ENCODE data around the gene PRRT1B. TPM values are rescaled to one million over a fixed set of nuclear protein-coding genes. Genes with fewer than 3 reads are reported as not detected.

PRRT1B gene
- total and polyA plus RNA-seq, 8 donors, result 2.3 to 5.0 (median 3.2) TPM

DNA sequence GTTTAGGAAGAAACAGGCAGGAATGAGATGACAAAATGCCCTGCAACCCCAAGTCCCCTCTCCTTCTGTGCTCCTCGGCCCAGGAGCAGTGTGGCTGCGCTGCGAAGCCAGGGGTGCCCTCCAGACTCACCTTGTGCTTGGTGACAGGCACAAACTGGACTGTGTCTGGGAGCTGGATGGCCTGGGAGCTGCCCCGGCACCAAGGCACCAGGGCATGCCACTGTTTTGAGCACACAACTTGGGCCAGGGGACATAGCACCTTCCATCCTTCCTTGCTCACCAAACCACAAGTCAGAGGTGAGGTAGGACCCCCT, 51.1 kb downstream of the PRRT1B start:
- ATAC-seq (no peak), DNase-seq (no peak), FAIRE-seq (no peak)
- Histone ChIP-seq H3K27ac (no peak overlapping the region), H3K36me3 (peaks cover 6 to 54% (median 16%) of the 10 kb centered on the region in 3 donors), H3K4me3 (no peak overlapping the region), H3K27me3 (no peaks in the 10 kb centered on the region), H3K4me1 (no peaks in the 10 kb centered on the region), H3K9me3 (no peaks in the 10 kb centered on the region)
- 95 to 96% methylated on average over 4 of the region's 4 CpGs for WGBS, 2 donors
- intact Hi-C loops (cut with DNase I), result no loop called here
- TF ChIP-seq, protein P1, sequence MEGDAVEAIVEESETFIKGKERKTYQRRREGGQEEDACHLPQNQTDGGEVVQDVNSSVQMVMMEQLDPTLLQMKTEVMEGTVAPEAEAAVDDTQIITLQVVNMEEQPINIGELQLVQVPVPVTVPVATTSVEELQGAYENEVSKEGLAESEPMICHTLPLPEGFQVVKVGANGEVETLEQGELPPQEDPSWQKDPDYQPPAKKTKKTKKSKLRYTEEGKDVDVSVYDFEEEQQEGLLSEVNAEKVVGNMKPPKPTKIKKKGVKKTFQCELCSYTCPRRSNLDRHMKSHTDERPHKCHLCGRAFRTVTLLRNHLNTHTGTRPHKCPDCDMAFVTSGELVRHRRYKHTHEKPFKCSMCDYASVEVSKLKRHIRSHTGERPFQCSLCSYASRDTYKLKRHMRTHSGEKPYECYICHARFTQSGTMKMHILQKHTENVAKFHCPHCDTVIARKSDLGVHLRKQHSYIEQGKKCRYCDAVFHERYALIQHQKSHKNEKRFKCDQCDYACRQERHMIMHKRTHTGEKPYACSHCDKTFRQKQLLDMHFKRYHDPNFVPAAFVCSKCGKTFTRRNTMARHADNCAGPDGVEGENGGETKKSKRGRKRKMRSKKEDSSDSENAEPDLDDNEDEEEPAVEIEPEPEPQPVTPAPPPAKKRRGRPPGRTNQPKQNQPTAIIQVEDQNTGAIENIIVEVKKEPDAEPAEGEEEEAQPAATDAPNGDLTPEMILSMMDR (IDR thresholded peaks at IDR 0.05), result no peak

DNA sequence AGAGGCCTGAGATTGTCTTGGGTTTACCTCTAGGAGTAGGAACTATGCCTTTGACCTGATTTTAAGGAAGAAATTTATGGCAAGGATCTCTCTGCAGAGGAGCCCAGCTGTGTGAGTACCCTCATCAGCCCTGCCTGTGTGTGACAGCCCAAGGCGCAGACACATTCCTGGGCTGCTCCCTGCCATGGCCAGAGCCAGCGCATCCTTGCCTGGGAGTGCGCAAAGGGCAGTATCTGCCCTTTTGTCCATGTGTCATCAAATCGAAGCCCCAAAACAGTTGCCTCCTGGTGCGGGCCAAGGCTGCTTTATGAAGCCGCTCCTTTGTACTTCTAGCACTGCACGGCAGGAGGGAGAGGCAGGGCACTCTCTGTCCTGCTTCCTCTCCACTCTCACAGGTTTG, 51.9 kb downstream of the PRRT1B start:
- Histone ChIP-seq H3K36me3 (peaks cover 6 to 61% (median 16%) of the 10 kb centered on the region in 3 donors), H3K27ac (no peak overlapping the region), H3K27me3 (no peaks in the 10 kb centered on the region), H3K4me1 (no peaks in the 10 kb centered on the region), H3K9me3 (no peaks in the 10 kb centered on the region), H3K4me3 (no peak overlapping the region)
- no peak for DNase-seq
- no peak for ATAC-seq
- WGBS, 2 donors, result 90 to 96% methylated on average over 7 of the region's 7 CpGs
- TF ChIP-seq, protein P1 (IDR thresholded peaks at IDR 0.05), result no peak
- intact Hi-C loops (cut with DNase I), result no loop called here
- FAIRE-seq, result no peak

DNA sequence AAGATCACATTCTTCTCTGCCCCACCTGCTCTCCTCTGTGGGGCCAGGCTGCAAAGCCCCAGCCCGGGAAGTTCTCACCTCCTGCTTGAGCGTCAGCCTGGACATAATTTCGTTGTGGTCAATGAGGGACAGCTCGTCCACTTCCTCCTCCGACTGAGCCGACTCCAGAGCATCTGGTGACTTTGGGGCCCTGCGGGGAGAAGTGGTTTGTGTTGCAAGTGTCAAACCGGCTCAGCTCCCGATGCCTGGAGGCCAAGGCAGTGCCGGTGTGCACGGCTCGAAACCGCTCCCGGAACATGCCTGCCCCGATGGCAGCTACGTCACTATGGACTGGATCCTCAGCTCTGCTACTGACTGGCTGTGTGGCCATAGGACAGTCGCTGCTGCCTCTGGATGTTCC, 52.8 kb downstream of the PRRT1B start:
- TF ChIP-seq, protein P1 (IDR thresholded peaks at IDR 0.05), result no peak
- WGBS, 2 donors, result 88 to 93% methylated on average over 17 of the region's 17 CpGs
- DNase-seq (peak in 1 of 6 donors; percentile 52), FAIRE-seq (no peak), ATAC-seq (peak in 3 of 4 donors; percentile 34 to 75 (median 55))
- H3K27me3 ChIP-seq, result no peaks in the 10 kb centered on the region
- intact Hi-C loops (cut with DNase I), result no loop called here
- peaks cover 6 to 61% (median 16%) of the 10 kb centered on the region in 3 donors for H3K36me3 ChIP-seq
- H3K9me3 ChIP-seq, result no peaks in the 10 kb centered on the region
- no peaks in the 10 kb centered on the region for H3K4me1 ChIP-seq
- no peak overlapping the region for H3K4me3 ChIP-seq
- peak overlapping the region in 1 of 4 donors; percentile 41 for H3K27ac ChIP-seq

DNA sequence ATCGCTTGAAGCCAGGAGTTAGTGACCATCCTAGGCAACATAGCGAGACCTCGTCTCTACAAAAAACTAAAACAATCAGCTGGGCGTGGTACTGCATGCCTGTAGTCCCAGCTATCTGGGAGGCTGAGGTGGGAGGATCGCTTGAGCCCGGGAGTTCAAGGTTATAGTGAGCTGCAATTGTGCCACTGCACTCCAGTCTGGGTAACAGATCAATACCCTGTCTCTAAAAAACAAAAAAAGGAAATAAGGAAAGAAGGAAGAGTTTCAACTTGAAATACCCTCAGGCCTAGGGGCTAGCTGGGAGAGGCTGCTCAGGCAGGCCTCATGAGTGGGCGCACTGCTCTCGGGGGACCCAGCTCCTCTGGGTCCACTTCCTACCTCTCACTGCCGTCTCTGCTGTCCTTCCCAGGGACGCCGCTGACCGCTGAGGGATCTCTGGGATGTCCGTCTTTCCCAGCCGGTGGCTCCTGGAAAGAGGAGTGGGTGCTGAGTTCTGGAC, 56.4 kb downstream of the PRRT1B start:
- H3K36me3 ChIP-seq, result peaks cover 6 to 37% (median 19%) of the 10 kb centered on the region in 3 donors
- no peak for DNase-seq
- H3K9me3 ChIP-seq, result no peaks in the 10 kb centered on the region
- WGBS, 2 donors, result 90 to 92% methylated on average over 14 of the region's 14 CpGs
- intact Hi-C loops (cut with DNase I), result no loop called here
- H3K4me3 ChIP-seq, result no peak overlapping the region
- ATAC-seq, result no peak
- TF ChIP-seq, protein P1 (IDR thresholded peaks at IDR 0.05), result no peak
- FAIRE-seq, result no peak
- H3K4me1 ChIP-seq, result peaks cover 0 to 4% (median 0%) of the 10 kb centered on the region in 3 donors
- no peak overlapping the region for H3K27ac ChIP-seq
- H3K27me3 ChIP-seq, result no peaks in the 10 kb centered on the region

DNA sequence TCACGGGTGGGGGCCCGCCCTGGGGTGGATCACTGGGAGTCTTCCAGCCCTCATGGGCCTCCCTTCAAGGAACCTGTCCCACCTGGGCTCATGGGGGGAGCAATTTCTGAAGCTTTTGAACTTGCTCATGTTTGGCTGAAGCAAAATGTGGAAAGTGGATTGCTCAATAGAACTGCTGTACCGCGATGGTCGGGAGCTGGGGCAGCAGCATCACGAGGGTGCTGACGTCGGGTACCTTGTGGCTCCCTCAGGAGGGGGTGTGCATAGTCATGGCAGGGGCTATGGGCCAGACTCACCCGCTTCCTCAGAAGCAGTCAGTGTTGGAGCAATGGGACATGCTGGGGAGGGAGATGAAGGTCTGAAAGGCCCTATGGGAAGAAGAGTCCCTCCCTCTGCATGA, 57.9 kb downstream of the PRRT1B start:
- WGBS, 2 donors, result 92 to 93% methylated on average over 9 of the region's 9 CpGs

More for the DNA sequence above, 57.9 kb downstream of the PRRT1B start:
- Histone ChIP-seq H3K4me1 (peaks cover 0 to 18% (median 0%) of the 10 kb centered on the region in 3 donors), H3K9me3 (no peaks in the 10 kb centered on the region), H3K27ac (no peak overlapping the region), H3K4me3 (no peak overlapping the region), H3K36me3 (peaks cover 3 to 22% (median 6%) of the 10 kb centered on the region in 3 donors), H3K27me3 (no peaks in the 10 kb centered on the region)
- DNase-seq (no peak), FAIRE-seq (no peak), ATAC-seq (no peak)
- TF ChIP-seq, protein P1 (IDR thresholded peaks at IDR 0.05), result no peak
- intact Hi-C loops (cut with DNase I), result no loop called here
